Activated CD4-positive, alpha-beta T cell treated with anti-CD3 and anti-CD28 coated beads, Interleukin-2, amount 10 ng/mL, durations not matched to agents 7 days and 5 days (primary cell): Measurements from ENCODE around the gene HELZ. TPM values are rescaled to one million over a fixed set of nuclear protein-coding genes. Genes with fewer than 3 reads are reported as not detected.
A peak's percentile ranks its signal among the peaks of the same experiment; 100 is the strongest.
"Not testable (repeated sequence)": the region's sequence is repeated elsewhere in the genome, so short reads cannot be mapped to it uniquely, and the experiment has no call there.

ENCODE experiments used
- CTCF ChIA-PET: fragments of 350-600 bp; sonication (Branson Sonifier 250); formaldehyde crosslinking; loops from one replicate; lab custom pipeline; 2021; ENCODE audit warnings: antibody characterized with exemption; lab: Charles Lee
- POLR2A ChIA-PET: fragments of 350-600 bp; sonication (Branson Sonifier 250); formaldehyde crosslinking; loops from one replicate; lab custom pipeline; 2021; ENCODE audit warnings: antibody characterized with exemption; lab: Charles Lee
- DNase-seq: peaks from one replicate; pipeline ENCODE4 v3.0.0-alpha.2; 2020
- H3K27ac Mint-ChIP-seq: one replicate; pipeline ENCODE4 v1.8.0; 2021; ENCODE audit warnings: mild to moderate bottlenecking, moderate library complexity, mixed read lengths
- H3K27me3 Mint-ChIP-seq: one replicate; pipeline ENCODE4 v1.8.0; 2021; ENCODE audit warnings: mixed read lengths
- H3K36me3 Mint-ChIP-seq: one replicate; pipeline ENCODE4 v1.8.0; 2021; ENCODE audit warnings: low read depth, mixed read lengths
- H3K4me1 Mint-ChIP-seq: one replicate; pipeline ENCODE4 v1.8.0; 2021; ENCODE audit warnings: mixed read lengths
- H3K4me3 Mint-ChIP-seq: one replicate; pipeline ENCODE4 v1.8.0; 2021; ENCODE audit warnings: mild to moderate bottlenecking, moderate library complexity, mixed read lengths
- H3K9me3 Mint-ChIP-seq: one replicate; pipeline ENCODE4 v1.8.0; 2021; ENCODE audit warnings: mixed read lengths
- total RNA-seq, 2 experiments: library from RNA; stranded (reverse); gene quantifications; one replicate each; pipeline ENCODE4 v1.2.3, GENCODE V29; 2021

Gene HELZ
- total RNA-seq, 2 experiments from 2014 or later = 76.8 to 77.3 TPM

DNA sequence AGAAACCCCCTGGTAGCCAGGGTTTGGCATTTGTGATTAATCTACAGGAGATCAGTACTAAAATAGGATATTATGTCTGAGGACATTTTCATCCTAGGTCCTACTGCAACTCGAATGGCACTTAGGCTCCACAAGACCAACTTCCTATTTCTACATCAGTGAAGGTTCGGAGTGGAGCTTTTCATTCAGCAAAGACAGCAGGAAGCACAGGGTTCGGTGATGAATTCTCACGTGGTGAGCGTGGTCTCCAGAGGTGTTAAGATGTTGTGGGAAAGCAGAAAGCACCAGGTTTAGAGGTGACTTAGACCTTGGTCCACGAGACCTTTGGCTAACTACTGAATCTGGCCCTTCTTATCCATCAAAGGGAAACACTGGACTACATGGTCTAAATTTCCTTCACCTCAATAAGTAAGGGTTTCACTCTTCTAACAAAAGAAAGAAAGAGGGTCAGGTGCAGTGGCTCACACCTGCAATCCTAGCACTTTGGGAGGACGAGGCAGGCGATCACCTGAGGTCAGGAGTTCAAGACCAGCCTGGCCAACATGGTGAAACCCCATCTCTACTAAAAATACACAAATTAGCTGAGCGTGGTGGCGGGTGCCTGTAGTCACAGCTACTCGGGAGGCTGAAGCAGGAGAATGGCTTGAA lies 13.9 kb upstream of the HELZ start:
- H3K4me1 Mint-ChIP-seq = peaks cover 45% of the 10 kb centered on the region
- H3K27ac Mint-ChIP-seq = peak overlapping the region; percentile 72
- H3K27me3 Mint-ChIP-seq = no peaks in the 10 kb centered on the region
- POLR2A ChIA-PET = interaction anchor here (0.7 kb wide), 1 partner anchor 16 kb away, joined by 3 read pairs; no protein-coding TSS in a partner anchor
- H3K9me3 Mint-ChIP-seq = peaks cover 4% of the 10 kb centered on the region
- CTCF ChIA-PET = interaction anchor here (1.2 kb wide), 2 partner anchors 16 to 22 kb away, joined by 3 read pairs; no protein-coding TSS in a partner anchor
- peak overlapping the region; percentile 25 for H3K4me3 Mint-ChIP-seq
- peaks cover 3% of the 10 kb centered on the region for H3K36me3 Mint-ChIP-seq
- peak; percentile 25 for DNase-seq

DNA sequence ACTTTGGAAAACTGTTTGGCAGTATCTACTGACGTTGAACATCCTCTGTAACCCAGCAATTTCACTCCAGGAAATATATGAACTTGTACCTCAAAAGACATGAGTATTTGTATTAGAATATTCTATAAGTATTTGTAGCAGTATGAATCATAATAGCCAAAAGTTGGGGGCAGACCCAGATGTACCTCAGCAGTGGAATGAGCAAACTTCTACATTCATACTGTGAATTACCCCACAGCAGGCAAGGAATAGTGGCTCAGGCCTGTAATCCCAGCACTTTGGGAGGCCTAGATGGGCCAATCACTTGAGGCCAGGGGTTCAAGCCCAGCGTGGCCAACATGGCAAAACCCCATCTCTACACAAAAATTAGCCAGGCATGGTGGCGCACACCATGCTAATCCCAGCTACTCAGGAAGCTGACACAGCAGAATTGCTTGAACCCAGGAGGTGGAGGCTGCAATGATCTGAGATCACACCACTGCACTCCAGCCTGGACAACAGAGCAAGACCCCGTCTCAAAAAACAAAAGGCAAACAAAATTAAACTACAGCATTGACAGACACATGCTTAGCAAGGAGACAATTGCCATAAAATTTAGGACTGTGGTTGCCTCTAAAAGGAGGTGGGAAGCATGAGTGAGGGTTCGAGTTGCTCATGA lies 11.2 kb upstream of the HELZ start:
- POLR2A ChIA-PET = no interaction called here
- peaks cover 38% of the 10 kb centered on the region for H3K4me1 Mint-ChIP-seq
- peaks cover 3% of the 10 kb centered on the region for H3K36me3 Mint-ChIP-seq
- no peak overlapping the region for H3K27ac Mint-ChIP-seq
- peaks cover 6% of the 10 kb centered on the region for H3K27me3 Mint-ChIP-seq
- CTCF ChIA-PET = no interaction called here
- no peak overlapping the region for H3K4me3 Mint-ChIP-seq
- DNase-seq = no peak
- peaks cover 4% of the 10 kb centered on the region for H3K9me3 Mint-ChIP-seq

DNA sequence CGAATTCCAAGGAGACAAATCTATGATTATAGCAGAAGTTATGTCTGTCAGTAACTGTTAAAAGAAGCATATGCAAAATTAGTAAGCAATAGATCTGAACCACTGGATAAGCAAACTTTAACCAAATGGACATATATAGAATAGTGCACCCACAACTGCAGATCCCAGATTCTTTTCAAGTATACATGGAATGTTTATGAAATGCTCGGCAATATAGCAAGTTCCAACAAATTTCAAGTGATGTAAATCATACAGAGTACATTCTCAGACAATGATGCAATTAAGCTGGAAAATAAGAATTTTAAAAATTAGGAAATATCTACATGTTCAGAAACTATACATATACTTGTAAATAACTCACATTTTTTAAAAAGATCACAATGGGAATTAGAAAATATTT lies 8.4 kb upstream of the HELZ start:
- DNase-seq = no peak
- CTCF ChIA-PET = no interaction called here
- H3K27me3 Mint-ChIP-seq = peaks cover 6% of the 10 kb centered on the region
- H3K4me3 Mint-ChIP-seq = no peak overlapping the region
- peaks cover 3% of the 10 kb centered on the region for H3K36me3 Mint-ChIP-seq
- POLR2A ChIA-PET = no interaction called here
- H3K27ac Mint-ChIP-seq = no peak overlapping the region
- peaks cover 4% of the 10 kb centered on the region for H3K9me3 Mint-ChIP-seq
- peaks cover 21% of the 10 kb centered on the region for H3K4me1 Mint-ChIP-seq

DNA sequence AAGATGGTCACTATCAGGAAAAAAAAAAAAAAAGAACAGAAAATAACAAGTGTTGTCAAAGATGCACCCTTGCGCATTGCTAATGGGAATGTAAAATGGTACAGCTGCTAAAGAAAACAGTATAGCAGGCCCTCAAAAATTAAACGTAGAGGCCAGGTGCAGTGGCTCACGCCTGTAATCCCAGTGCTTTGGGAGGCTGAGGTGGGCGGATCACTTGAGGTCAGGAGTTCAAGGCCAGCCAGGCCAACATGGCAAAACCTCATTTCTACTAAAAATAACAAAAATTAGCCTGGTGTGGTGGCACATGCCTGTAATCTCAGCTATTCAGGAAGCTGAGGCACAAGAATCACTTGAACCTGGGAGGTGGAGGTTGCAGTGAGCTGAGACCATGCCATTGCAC lies 6.6 kb upstream of the HELZ start:
- peaks cover 22% of the 10 kb centered on the region for H3K4me1 Mint-ChIP-seq
- H3K27ac Mint-ChIP-seq, DNase-seq, H3K27me3 Mint-ChIP-seq, H3K36me3 Mint-ChIP-seq, POLR2A ChIA-PET, H3K4me3 Mint-ChIP-seq, H3K9me3 Mint-ChIP-seq: not testable (repeated sequence)
- CTCF ChIA-PET = interaction anchor here (1.0 to 1.2 kb wide), 2 partner anchors 13 to 29 kb away, joined by 3 read pairs; no protein-coding TSS in a partner anchor

DNA sequence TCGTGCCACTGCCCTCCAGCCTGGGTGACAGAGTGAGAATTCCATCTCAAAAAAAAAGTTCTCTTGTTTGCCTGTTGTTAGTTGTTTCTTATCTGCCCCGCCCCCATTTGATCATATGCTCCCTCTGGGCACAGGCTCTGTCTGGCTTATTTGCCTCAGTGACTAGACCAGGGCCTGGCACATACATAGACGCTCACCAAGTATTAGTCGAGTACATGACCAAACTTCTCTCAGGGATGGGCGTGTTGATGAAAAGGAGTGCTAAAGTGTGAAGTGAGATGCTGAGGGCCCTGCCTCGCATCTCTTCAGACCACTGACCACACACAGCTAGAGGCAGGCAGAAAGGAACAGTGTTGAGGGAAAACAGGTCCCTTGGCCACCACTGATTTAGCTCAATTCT lies 3.3 kb upstream of the HELZ start:
- Mint-ChIP-seq H3K36me3 (peaks cover 9% of the 10 kb centered on the region), H3K4me3 (no peak overlapping the region), H3K4me1 (peaks cover 27% of the 10 kb centered on the region), H3K9me3 (no peaks in the 10 kb centered on the region), H3K27me3 (peaks cover 6% of the 10 kb centered on the region), H3K27ac (no peak overlapping the region)
- CTCF ChIA-PET = interaction anchor here (1.1 kb wide), 1 partner anchor 595 kb away, joined by 4 read pairs; no protein-coding TSS in a partner anchor
- POLR2A ChIA-PET = no interaction called here
- no peak for DNase-seq

DNA sequence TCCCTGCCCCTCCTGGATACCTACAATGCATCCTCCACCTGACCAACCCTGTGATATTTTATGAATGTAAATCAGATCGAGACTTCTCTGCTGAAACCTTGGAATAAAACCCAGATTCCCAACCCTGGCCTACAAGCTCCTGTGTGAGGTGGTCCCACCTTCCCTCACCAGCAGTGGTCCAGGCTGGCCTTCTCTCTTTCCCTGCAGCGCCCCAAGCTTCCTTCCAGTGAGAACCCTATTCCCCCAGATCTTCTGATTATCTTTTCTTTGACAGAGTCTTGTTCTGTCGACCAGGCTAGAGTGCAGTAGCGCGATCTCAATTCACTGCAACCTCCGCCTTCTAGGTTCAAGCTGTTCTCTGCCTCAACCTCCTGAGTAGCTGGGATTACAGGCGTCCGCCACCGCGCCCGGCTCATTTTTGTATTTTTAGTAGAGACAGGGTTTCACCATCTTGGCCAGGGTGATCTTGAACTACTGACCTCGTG lies 2.5 kb upstream of the HELZ start:
- Mint-ChIP-seq H3K4me3 (peak overlapping the region; percentile 73), H3K9me3 (no peaks in the 10 kb centered on the region), H3K36me3 (peaks cover 12% of the 10 kb centered on the region), H3K4me1 (peaks cover 31% of the 10 kb centered on the region), H3K27me3 (peaks cover 2% of the 10 kb centered on the region), H3K27ac (peak overlapping the region; percentile 83)
- no peak for DNase-seq
- ChIA-PET POLR2A (no interaction called here), CTCF (interaction anchor here (1.1 kb wide), 1 partner anchor 594 kb away, joined by 4 read pairs; no protein-coding TSS in a partner anchor)

DNA sequence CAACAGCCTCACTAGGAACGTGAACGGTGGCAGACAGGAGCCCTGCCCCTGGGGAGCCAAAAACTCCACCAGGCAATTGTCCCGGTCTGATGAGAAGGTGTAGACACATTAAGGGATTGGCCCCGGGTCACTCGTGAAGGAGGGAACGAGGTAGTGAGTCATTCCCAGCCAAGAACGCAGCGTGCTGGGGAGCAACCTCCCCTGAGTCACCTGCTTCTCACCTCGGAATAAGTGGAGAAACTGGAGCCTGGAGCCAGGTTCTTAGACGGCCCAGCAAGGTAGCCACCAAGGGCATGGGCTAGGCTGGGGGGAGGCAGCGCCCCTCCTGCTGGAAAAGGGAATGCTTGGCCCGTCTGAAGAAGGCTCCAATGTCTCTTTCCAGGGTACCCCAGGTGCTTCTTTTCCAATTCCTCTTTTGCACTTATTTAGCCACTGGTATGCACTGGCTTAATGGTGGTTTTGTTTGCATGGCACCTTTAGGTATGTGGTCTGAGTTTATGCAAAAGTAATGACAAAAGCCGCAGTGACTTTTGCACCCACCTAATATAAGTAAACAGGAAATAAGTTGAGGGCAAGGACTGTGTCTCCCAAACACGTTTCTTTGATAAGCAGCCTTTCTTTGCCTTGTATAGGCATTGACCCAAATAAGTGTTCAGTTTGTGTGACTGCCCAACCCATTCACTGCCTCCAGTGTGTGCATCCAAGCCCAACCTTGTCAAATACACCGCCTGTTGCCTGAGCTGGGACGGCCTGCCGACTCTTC lies 1.8 kb upstream of the HELZ start:
- no peaks in the 10 kb centered on the region for H3K9me3 Mint-ChIP-seq
- POLR2A ChIA-PET = no interaction called here
- H3K27me3 Mint-ChIP-seq = no peaks in the 10 kb centered on the region
- CTCF ChIA-PET = no interaction called here
- peaks cover 33% of the 10 kb centered on the region for H3K4me1 Mint-ChIP-seq
- peak overlapping the region; percentile 73 for H3K4me3 Mint-ChIP-seq
- peaks cover 15% of the 10 kb centered on the region for H3K36me3 Mint-ChIP-seq
- H3K27ac Mint-ChIP-seq = peak overlapping the region; percentile 84
- DNase-seq = peak; percentile 28

DNA sequence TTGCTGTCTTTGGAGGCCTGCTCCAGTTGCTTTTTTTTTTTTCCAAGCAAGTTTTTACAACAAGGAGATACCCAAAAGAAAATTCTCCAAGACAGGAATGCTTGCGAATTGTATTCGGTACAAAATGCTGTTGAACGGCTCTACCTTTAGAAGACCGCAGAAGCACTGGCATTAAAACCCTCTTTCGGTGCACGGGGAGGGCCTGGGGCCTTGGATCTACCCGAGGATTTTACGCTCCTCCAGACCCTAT lies 1.3 kb upstream of the HELZ start:
- peak overlapping the region; percentile 73 for H3K4me3 Mint-ChIP-seq
- DNase-seq = no peak
- ChIA-PET POLR2A (no interaction called here), CTCF (no interaction called here)
- no peaks in the 10 kb centered on the region for H3K27me3 Mint-ChIP-seq
- H3K27ac Mint-ChIP-seq = peak overlapping the region; percentile 84
- peaks cover 38% of the 10 kb centered on the region for H3K4me1 Mint-ChIP-seq
- H3K36me3 Mint-ChIP-seq = peaks cover 18% of the 10 kb centered on the region
- H3K9me3 Mint-ChIP-seq = no peaks in the 10 kb centered on the region

DNA sequence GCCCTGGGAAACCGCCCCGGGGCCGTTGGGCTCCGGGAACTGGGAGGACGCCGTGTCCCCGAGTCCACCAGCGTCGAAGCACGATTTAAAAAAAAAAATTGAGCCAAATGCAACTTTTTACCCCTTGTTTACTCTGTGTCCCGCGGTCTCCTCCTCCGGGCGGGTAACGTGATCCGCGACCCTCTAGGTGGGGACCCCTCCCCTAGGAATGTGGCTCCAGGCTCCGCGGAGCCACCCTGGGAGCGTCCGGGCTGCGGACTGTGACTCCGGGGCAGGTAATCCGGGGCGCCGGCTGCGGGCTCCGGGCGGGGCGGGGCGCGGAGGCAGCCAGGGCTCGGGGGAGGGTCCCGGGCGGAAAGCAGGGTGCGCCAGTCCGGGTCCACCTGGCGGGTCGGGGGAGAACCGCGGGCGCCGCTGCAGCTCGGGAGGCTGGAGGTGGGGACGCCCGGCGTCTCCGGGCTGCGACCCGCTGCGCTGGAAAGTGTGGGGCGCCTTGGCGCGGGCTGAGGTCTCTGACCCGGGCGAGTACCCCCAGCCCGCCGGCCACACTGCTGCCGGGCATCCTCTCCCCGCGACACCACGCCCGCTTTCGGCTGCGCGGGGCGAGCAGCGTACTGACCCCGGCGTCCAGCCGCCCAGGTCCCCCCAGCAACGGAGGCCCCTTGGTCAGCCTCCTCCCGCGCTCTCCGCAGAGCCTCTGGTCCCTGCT lies 852 bp upstream of the HELZ start:
- Mint-ChIP-seq H3K36me3 (peaks cover 22% of the 10 kb centered on the region), H3K4me3 (peak overlapping the region; percentile 79), H3K27me3 (no peaks in the 10 kb centered on the region), H3K9me3 (no peaks in the 10 kb centered on the region), H3K27ac (peak overlapping the region; percentile 86), H3K4me1 (peaks cover 43% of the 10 kb centered on the region)
- DNase-seq = peak; percentile 54
- ChIA-PET POLR2A (no interaction called here), CTCF (no interaction called here)

DNA sequence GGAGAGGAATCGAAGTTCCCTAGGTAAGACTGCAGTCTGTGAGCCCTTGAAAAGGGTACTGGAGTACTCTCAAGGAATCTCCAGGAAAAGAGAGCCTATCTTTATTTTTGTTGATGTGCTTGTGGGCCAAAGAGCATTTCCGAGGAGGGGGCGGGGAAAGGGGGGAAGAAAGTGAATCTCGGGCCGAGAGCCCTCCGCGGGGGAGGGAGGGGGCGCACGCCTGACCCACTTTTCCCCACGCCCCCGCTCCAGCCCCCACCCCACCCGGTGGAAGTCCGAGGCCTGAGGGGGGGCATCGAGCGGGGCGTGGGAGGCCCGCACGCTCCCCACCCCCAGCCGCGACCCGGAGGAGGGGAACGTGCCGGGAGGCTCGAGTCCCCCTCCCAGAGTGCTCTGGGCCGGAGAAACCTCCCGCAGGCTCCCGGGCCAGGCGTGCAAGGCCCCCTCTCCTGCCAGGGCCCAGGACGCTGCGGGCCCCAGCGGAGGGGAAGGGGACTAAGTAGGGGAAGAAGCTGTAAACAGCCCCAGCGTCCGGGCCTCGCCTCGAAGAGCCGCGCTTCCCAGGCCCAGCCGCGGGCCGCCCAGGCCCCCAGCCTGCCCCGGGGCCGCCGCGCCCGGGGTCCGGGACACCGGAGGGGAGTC lies 444 bp downstream of the HELZ start:
- DNase-seq = peak; percentile 28
- no peaks in the 10 kb centered on the region for H3K9me3 Mint-ChIP-seq

DNA sequence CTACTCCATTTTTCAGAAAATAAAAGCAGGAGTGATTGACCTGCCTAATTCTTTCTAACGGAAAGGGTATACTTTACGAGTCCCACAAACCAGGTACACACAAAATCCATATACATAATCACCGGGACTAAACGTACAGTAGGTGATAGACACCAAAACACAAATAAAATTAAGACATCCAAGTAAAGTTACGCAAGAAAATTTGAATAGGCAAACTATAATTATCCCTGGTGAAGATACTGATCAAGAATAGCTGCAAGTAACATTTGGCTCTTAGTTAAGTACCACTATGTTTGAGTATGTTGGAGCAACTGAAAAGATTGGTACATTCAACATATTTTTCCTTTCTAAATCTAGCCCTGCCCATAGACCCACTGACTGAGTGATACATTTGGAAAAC lies 1.7 kb downstream of the HELZ start:
- Mint-ChIP-seq H3K36me3 (peaks cover 36% of the 10 kb centered on the region), H3K27me3 (no peaks in the 10 kb centered on the region), H3K4me1 (peaks cover 53% of the 10 kb centered on the region), H3K4me3 (peak overlapping the region; percentile 88), H3K27ac (no peak overlapping the region), H3K9me3 (no peaks in the 10 kb centered on the region)
- ChIA-PET POLR2A (interaction anchor here (0.6 kb wide), 1 partner anchor 16 kb away, joined by 3 read pairs; no protein-coding TSS in a partner anchor), CTCF (interaction anchor here (0.6 to 0.9 kb wide), 2 partner anchors 15 to 458 kb away, joined by 3 read pairs; no protein-coding TSS in a partner anchor)
- DNase-seq = no peak

More for the DNA sequence above, 444 bp downstream of the HELZ start:
- peak overlapping the region; percentile 94 for H3K27ac Mint-ChIP-seq
- POLR2A ChIA-PET = interaction anchor here (0.5 kb wide), 1 partner anchor 27 kb away, joined by 4 read pairs; no protein-coding TSS in a partner anchor
- peak overlapping the region; percentile 88 for H3K4me3 Mint-ChIP-seq
- H3K27me3 Mint-ChIP-seq = no peaks in the 10 kb centered on the region
- CTCF ChIA-PET = no interaction called here
- peaks cover 56% of the 10 kb centered on the region for H3K4me1 Mint-ChIP-seq
- peaks cover 27% of the 10 kb centered on the region for H3K36me3 Mint-ChIP-seq
